ENCODE data around the gene DSCAML1. TPM values are rescaled to one million over a fixed set of nuclear protein-coding genes. Genes with fewer than 3 reads are reported as not detected.

Gene DSCAML1
- total RNA-seq, 1 donor from 2014 or later: not detected

DNA sequence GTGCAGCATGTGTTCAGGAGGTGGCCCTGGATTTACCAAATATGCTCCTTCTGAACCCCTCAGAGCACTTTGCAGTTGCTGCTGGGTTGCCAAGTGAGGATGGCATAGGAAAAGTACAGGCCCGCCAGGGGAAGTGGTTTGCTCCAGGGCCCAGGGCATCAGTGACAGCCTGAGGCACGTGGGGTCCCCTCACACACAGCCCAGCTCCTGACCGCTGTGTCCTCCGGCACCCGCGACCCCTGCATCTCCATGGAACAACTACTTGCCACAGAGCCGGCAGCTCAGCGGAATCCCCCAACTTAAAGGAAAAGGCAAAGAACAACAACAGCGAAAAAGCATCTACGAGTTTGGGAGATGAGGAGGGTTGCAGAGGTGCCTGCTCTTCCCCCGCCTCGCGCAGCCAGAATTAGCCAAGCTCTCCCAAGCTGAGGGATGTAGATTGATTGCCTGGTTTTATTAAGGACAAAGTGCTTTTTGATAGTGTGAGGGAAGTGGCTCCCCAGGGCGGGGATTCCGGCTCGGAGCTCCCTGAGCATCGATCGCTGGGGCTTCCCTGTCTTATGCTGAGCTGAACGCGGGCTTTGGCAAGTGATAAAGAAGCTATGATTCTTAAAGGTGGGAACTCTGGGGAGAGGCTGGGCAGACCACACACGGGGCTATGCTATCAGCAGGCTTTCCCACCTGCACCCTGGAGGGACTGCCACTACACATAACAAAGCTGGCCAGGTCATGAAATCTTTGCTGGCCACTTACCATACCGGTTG, 294.8 kb downstream of the DSCAML1 start:
- no peak for DNase-seq (ENCODE audit: low read depth, low spot score)

DNA sequence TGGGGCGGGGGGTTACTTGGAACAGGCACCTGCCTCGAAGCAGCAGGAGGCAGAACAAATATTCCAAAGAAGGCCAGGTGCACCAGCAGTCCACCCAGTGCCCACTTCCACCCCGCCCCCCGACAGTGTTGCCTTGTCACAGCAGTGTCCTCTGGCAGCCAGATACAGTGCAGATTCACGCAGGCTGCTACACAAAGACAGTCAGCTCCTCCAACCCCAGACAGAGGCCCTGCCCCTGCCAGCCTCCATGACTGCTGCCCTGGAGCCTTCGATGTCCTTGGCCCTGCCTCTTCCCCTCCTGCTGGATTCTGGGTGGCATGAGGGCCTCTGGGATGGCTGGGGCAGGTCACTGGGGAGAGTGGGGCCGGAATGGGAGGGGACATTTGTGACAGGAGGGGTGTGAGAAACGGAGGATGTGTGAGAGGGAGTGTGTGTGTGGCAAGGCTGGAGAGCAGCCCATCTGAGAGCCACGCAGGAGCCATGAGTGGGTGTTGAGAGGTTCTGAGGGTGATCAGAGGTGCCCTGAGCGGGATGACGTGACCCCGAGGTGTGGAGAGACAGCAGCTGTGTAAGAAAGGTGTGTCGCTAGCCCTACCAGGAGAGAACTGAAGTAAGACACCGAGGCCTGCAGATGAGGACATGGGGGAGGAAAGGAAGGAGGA, 295.6 kb downstream of the DSCAML1 start:
- no peak for DNase-seq (ENCODE audit: low read depth, low spot score)

DNA sequence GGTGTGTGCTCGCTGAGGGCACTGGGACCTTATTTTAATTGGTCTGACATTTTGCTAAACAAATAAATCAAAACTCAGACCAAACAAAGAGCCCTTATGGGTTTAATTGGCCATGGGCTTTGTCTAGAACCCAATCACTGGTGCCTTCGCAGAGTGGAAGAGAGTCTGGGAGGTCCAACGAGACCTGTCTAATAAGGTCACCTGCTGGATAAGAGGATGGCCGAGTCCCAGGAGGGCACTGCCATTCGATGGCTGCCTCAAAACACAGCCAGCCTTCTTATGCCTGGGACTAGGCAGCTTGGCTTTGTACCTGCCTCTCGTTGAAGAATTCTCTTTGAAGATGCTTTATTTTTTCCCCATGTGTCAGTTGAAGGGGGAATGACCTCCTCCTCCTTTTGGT, 298.2 kb downstream of the DSCAML1 start:
- DNase-seq (ENCODE audit: low read depth, low spot score): no peak

DNA sequence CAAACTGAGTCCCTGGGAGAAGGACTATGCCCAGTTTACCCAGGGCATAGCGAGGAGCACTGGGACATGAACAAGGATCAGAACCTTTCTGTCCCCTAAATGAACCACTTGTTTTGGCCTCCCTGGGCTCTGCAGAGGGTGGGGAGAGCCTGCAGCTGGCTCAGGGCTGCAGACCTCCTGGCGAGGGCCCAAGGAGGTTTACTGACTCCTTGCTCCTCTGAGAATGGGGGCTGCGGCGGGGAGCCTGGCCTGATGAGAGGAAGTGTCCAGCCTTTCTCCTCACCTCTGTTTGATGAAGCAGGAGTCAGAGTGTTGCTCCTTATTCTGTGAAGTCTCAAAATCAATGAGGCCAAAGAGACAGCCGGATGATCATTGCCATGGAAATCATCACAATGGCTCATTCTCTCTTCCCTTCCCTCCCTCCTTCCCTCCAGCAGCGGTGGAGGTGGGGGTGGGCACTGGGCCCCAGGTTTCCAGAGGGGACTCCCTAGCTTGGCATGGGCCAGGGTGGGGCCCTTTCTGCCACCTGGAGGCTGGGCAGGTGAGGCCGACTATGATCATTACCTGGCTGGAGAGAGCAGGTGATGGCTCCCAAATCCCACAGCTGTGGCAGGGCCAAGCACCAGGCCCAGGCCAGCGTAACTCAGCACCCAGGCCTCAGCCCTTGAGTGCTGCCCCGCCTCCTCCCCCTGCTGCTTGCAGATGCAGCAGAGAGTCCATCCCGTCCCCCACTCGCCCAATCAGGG, 299.6 kb downstream of the DSCAML1 start:
- DNase-seq (ENCODE audit: low read depth, low spot score): no peak

DNA sequence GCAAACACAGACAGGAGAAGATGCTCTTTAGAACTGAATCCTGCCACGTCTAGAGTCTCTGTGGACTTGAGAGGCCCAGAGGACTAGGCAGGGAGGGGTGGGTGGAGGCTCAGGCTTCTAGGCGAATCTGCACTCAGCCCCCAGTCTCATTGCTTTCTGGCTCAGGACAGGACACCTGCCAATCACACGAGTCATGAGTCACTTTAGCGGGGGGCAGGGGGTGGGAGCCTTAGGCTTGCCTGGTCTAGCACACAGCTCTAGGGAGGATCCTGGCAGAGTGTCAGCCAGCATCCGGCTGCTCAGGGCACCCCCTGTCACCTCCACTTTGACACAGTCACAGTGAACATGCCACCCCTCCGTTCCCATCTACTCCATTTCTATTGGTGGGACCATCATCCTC, 301.7 kb downstream of the DSCAML1 start:
- no peak for DNase-seq (ENCODE audit: low read depth, low spot score)

DNA sequence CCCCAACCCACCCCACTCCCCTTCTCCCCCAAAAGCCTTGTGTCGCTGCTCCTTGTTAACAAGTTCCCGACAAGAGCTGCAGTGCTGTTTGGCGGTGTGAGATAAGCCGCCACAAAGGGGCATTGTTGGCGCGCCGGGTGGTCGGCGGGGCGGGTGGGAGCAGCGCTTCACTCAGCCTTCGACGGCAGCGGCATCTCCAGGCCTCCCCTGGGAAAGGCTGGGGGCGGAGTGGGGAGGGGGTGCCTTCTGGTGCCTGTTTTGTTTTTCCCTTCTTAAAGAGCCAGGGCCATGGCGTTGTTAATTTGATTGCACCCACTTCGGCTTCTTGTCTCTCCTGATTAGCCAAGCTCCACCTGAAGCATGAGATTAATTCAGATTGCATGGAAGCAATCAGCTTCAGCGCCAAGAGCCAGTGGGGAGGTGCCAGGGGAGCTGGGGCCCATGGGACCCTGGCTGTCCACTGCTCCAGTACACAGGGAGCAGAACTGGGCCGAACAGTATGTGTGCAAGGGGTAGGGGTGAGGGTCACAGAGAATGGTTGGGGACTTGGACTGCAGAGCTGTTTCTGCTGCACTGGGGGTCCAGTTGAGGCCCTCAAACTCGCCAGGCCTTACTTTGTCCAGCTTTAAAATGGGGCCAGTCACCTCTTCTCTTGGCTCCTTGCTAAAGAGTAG, 304.3 kb downstream of the DSCAML1 start:
- no peak for DNase-seq (ENCODE audit: low read depth, low spot score)

DNA sequence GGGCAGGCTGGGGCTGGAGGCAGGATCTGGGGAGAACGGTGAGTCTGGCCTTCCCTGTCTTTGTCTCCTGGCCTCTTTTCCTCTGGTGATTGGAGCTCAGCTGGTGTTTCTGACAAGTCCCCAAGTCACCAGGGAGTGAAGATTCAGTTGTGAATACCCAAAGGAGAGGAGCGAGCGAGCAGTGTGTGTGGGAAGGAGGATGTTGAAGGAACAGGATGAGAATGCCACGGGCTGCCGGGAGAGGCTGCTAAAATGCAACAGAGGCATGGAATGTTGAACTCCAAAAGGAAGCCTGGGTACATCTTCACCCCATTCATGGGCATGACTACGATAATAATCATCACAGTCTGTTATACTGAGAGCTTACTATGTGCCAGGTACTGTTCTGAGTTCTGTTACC, 306.1 kb downstream of the DSCAML1 start:
- no peak for DNase-seq (ENCODE audit: low read depth, low spot score)

DNA sequence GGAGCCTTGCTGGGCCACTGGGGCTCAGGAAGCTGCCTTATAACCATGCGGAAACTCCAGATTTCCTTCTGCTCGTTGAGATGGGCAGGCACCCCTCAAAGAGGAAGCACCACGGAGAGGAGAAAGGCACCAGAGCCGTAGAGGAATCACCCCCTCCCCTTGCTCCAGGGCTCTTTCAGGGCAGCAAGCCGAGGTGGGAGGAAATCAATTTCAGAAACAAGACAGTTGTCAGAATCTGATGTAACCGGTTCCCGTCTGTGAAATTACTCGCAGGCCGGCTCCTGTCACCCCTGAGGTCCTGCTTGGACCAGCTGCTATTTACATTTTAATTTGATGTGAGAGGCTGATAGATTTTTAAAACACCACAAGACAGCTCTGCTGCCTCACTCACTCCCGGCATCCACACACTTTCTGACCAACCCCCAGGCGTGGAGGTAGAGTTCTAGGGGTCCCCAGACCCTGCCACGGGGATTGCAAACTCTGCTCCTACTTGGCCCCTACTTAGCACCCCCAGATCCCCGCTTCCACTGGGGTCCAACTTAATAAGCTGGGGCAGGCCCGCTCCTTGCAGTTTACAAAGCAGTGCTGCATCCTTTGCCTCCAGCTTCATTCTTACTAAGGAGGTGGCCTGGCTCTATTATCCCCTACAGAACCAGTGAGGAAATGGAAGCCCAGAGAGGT, 306.9 kb downstream of the DSCAML1 start:
- DNase-seq (ENCODE audit: low read depth, low spot score): no peak

DNA sequence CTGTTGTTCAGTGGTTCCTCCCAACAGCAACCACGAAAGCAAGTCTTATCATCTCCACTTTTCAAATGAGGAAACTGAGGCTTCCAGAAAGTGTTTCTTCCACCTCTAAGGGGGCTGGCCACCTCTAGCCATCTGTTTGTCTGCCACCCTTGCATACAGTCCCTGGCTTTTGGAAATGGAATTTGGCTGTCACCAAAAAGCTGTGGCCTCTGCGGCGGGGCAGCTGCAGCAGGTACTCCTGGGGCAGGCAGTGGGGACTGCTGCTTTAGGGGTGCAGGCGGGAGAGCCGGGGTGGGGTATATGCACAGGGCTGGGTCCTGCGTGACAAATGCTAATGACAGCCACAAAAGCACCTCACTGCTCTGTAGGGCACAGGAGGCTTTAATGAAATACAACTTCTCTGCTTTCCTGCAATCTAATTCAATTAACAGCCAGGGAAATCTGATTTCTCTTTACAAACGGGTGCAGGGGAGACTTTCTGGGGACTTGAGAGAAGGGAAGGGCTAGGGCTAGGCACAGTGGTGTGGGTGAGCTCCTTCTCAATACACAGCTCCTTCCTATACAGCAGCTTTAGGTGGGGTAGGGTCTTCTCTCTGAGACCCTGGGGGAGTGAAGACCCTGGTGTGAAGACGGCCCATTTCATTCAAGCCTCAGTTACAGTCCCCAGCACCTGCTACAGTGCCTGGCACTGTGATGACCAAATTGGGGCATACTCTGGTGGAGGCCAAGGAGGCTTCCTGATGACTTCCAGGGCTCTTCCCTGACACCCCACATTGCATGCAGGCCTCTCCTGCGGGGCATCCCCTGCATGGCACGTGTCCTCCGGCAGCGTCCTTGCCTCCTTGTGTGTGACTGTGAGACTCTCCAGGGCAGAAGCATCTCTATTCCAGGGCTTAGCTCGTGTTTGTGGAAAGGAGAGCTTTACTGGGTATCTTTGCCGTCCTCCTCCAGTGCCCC, 307.7 kb downstream of the DSCAML1 start:
- DNase-seq (ENCODE audit: low read depth, low spot score): no peak

DNA sequence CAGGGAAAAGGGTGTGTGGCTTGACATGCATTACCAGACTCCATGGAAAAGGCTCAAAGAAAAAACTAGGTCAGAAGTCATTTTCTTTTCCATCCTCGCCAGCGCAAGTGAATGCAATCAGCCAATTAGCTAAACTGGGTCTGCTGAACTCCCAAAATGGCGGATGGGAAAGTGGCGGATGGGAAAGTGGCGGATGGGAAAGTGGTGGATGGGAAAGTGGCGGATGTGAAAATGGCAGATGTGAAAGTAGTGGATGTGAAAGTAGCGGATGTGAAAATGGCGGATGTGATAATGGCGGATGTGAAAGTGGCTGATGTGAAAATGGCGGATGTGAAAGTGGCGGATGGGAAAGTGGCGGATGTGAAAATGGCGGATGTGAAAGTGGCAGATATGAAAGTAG, 311.0 kb downstream of the DSCAML1 start:
- DNase-seq (ENCODE audit: low read depth, low spot score): no peak

DNA sequence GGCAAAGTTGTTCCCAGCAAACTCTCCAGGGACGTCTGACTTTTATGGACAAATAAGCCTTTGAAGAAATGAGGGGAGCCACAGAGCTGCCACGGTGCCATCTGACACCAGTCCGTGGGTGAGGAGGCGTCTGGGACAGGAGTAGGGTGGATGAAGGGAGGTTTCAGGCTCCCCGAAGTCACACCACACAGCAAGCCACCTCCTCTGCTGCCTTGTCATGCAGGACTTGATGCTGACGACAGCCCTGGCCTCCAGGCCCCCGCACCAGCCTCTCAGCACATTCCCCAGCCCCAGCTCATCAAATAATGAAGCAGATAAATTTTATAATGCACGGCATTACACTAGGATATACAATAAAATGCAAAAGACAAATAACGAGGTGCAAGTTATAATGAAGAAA, 312.9 kb downstream of the DSCAML1 start:
- DNase-seq (ENCODE audit: low read depth, low spot score): no peak

DNA sequence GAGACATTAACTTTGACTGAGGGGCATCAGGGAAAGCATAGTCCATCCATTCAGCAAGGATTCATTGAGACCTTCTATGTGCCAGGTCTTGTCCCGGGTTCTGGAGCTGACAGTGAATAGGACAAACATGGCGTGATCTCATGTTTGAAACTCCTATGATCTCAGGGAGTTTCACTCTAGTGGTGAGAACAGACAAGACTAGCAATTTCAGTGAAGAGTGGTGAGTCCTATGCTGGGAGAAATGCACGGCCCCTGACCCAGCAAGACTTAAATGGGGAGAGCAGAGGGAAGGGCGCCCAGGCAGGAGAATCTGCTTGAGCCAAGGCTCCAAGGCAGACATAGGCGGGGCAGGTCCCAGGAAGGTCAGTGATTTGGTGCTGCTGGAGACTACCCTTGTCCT, 313.6 kb downstream of the DSCAML1 start:
- no peak for DNase-seq (ENCODE audit: low read depth, low spot score)

DNA sequence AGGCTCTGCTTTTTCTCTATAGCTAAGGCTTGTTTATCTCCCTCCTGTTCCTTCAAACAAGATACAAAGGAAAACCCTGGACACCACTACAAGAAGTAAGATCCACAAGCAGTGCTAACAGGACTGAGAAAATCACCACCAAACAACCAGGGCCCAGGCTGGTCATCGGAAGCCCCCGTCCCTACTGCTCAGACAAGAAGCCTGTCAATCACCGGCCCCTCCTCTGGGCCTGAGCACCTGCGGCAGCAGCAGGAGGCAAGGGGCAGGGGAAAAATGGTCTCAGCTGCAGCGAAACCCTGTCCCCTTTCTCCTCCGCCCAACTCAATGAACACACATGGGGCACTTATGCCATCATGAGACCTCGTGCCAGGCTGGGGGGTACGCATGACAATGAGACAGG, 314.1 kb downstream of the DSCAML1 start:
- no peak for DNase-seq (ENCODE audit: low read depth, low spot score)

DNA sequence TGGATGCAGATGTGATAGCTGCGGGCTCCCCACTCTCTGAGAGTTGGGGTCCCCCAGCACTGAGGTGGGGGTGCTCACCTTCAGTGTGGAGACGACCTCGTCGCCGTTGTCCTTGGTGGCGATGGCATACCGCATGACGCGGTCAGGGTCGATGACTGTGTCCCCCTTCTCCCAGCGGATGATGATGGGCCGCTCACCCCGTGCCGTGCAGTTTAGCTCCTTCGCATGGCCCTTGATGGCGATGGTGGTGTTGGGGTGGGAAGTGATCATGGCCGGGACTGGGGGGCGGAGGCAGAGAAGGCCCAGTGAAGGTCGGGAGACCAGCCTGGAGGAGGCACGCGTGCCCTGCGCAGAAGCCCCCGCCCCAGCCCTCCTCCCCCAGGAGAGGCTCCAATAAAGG, 315.1 kb downstream of the DSCAML1 start:
- no peak for DNase-seq (ENCODE audit: low read depth, low spot score)

DNA sequence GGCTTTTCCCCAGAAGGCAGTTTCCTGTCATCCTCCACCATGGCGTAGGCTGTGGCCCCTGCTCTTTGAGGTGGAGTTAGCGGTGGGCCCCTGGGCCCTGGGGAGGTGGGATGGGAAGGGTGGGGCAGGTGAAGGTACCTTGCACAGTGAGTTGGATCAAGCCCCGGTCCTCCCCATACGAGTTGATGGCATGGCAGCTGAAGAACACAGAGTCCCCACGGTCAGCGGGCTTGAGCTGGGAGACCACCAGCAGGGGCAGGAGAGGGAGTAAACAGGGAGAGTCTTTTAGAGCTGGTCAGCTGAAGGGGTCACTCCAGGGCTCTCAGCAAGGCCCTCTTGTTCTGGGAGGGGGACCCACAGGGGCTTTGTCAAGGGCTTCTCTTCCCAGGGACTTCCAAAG, 316.0 kb downstream of the DSCAML1 start:
- no peak for DNase-seq (ENCODE audit: low read depth, low spot score)

DNA sequence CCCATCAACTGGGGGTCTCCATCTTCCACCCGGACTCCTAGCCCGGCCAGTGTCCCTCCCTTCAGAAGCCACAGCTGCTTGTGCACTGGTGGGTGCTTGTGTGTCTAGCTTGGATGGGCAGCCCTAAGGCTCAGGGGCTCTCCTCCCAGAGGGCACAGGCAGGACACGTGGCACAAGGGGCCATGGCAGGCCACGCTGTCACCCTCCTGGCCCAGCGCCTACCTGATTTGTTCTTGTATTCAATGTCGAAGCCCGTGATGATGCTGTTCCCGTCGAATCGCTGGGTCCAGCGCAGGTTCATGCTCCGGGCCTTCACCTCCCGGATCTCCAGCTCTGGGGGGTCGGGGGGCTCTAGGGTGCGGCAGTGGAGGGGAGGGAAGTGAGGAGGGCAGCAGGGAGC, 316.8 kb downstream of the DSCAML1 start:
- DNase-seq (ENCODE audit: low read depth, low spot score): no peak

DNA sequence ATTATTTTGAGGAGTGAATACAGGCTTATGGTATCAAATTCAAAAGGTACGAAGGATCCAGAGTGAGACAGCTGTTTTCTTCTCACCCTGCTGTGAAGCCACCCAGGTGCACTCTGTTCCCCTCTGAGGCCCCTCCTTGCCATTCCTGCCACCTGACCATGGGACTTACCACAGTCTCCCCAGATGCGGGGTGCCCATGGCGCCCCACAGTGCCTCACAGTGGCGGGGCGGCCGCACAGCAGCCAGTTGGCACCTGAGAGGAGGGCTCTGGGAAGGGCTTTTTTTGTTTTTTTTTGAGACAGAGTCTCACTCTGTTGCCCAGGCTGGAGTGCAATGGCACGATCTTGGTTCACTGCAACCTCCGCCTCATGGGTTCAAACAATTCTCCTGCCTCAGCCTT, 317.6 kb downstream of the DSCAML1 start:
- no peak for DNase-seq (ENCODE audit: low read depth, low spot score)

DNA sequence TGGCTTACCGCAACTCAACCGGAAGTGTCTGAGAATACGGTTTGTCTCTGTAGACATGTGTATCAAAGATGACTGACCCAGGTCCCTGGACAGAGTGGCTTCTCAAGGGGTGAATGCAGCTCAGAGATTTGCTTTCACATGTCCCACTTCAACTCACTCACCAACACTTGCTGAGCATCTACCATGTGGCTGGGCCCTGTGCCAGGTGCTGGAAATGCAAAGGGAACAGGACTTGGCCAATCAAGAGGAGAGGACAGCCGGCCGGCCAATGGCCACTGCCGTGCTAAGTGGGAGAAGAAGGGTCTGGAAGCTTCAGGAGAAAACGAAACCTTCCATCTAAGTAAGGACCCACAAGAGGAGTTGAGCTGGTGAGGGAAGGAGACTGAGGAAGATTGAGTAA, 318.1 kb downstream of the DSCAML1 start:
- no peak for DNase-seq (ENCODE audit: low read depth, low spot score)

DNA sequence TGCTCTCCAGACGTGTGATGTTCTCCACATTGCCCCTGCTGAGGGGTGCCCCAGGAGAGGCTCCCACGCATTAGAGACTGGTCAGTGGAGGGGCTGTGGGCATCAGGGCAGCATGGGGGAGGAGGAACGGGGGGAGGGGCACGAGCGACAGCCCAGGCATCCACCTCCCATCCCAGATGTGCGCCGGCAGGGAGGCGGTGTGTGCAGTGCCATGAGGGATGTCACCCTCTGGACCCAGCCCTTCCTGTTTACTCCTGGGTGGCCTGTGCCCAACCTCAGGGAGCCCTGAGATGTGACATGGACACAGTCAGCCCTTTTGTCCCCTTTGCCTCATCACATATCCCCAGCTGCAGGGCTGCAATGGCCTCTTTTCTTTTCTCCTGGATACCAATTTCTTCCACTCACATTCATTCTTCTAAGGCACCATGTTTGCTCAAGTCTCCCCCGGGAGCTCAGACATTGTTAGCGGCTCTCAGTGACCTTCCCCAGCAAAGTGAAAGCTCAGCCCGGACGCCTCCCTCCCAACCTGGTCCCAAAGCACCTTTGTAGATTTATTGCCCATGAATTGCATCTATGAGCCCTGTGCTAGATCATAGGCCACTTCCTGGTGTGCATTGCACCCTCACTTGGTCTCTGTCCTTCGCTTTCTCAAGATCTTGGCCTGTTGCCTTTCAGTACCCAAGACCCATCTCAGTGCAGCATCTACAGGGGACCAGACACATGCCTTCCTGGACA, 318.7 kb downstream of the DSCAML1 start:
- DNase-seq (ENCODE audit: low read depth, low spot score): no peak

DNA sequence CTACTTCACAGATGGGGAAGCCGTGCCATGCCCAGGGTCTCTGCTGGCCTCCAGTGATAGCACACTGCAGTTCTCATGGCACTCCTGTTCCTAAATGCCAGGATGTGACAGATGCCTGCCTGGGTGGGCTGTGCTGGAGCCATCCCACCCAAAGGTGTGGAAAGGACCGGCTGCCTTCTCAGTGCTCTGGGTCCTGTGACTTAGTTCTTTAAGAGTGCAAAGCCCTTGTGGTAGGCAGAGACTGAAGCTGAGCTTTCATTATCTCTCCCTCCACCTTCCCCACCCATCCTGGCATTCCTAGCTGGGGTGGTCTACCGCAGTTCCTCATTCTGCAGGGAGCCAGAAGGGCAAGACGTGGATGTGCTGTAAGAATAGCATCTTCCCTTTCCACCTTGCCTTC, 319.3 kb downstream of the DSCAML1 start:
- DNase-seq (ENCODE audit: low read depth, low spot score): no peak
